Adrenal gland (tissue), 5 donors: ENCODE data around the gene IFT88.

ENCODE experiments used
- POLR2A ChIP-seq, 2 donors: fragments of 450-650 bp; IDR thresholded peaks; one replicate each; pipeline ENCODE4 v1.6.1; 2017; ENCODE audit warnings: antibody characterized with exemption in 2 of 2, mild to moderate bottlenecking in 2 of 2, moderate library complexity in 1 of 2
- TF ChIP-seq, protein P1 (sequence below), 6 experiments: fragments of 450-650 bp in 4 of 6; fragments of 200-600 bp in 2 of 6; sonication (generic) in 1 of 6; IDR thresholded peaks; 1 replicate in 5 of 6; 2 replicates in 1 of 6; pipeline versions ENCODE4 v1.5.1 to v1.8.0; 2016 to 2021; ENCODE audit warnings: antibody characterized with exemption in 6 of 6, mild to moderate bottlenecking in 2 of 6, moderate library complexity in 1 of 6
- donor health status: DM: no; HTN: no; CAD: no.

DNA sequence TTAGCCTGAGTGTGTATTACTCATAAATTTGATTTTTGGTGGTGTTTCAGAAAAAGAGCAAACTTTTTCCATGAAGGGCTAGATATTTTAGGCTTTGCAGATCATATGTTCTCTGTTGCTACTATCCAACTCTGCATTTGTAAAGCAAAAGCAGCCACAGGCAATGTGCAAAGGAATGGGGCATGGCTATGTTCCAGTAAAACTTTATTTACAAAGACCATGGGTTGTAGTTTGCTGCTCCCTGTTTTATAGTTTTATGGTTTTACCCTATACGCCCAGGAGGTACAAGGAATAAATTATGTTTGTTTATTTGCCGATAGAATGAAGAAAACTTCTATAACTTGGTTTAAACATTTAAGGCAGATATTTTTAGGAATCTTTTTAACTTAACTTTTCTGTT lies 23.6 kb downstream of the IFT88 start:
- TF ChIP-seq, protein P1, sequence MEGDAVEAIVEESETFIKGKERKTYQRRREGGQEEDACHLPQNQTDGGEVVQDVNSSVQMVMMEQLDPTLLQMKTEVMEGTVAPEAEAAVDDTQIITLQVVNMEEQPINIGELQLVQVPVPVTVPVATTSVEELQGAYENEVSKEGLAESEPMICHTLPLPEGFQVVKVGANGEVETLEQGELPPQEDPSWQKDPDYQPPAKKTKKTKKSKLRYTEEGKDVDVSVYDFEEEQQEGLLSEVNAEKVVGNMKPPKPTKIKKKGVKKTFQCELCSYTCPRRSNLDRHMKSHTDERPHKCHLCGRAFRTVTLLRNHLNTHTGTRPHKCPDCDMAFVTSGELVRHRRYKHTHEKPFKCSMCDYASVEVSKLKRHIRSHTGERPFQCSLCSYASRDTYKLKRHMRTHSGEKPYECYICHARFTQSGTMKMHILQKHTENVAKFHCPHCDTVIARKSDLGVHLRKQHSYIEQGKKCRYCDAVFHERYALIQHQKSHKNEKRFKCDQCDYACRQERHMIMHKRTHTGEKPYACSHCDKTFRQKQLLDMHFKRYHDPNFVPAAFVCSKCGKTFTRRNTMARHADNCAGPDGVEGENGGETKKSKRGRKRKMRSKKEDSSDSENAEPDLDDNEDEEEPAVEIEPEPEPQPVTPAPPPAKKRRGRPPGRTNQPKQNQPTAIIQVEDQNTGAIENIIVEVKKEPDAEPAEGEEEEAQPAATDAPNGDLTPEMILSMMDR (IDR thresholded peaks at IDR 0.05): no peak
- TF ChIP-seq POLR2A (IDR thresholded peaks at IDR 0.05): no peak
